Heart right ventricle (tissue), 16 donors: ENCODE data around the gene GAD1. TPM values are rescaled to one million over a fixed set of nuclear protein-coding genes. Genes with fewer than 3 reads are reported as not detected.

ENCODE experiments used
- ATAC-seq, 8 donors: fragments of 200-7000 bp; cut with Tn5 transposase; one replicate each; pipeline ENCODE4 v1.9.1; 2020; ENCODE audit warnings: mild to moderate bottlenecking in 8 of 8, moderate library complexity in 8 of 8, moderate number of reproducible peaks in 1 of 8
- DNase-seq, 2 donors: peaks; one replicate each; pipeline ENCODE4 v3.0.0-alpha.2; 2020
- H3K27ac ChIP-seq, 10 donors: fragments of 200-600 bp; sonication (generic) in 2 of 10; one replicate each; pipeline versions ENCODE4 v1.5.0 to v1.8.0; 2020 to 2022; ENCODE audit warnings: mild to moderate bottlenecking in 3 of 10
- H3K27me3 ChIP-seq, 7 donors: fragments of 200-600 bp; one replicate each; pipeline ENCODE4 v1.8.0; 2021 to 2022; ENCODE audit warnings: mild to moderate bottlenecking in 2 of 7
- H3K36me3 ChIP-seq, 9 donors: fragments of 200-600 bp; sonication (generic) in 1 of 9; one replicate each; pipeline versions ENCODE4 v1.5.0 to v1.8.0; 2020 to 2022; ENCODE audit warnings: mild to moderate bottlenecking in 2 of 9
- H3K4me1 ChIP-seq, 9 donors: fragments of 200-600 bp; sonication (generic) in 1 of 9; one replicate each; pipeline versions ENCODE4 v1.5.0 to v1.8.0; 2020 to 2022; ENCODE audit warnings: mild to moderate bottlenecking in 4 of 9
- H3K4me3 ChIP-seq, 10 donors: fragments of 200-600 bp; sonication (generic) in 2 of 10; one replicate each; pipeline versions ENCODE4 v1.5.0 to v1.8.0; 2020 to 2022; ENCODE audit warnings: mild to moderate bottlenecking in 7 of 10, moderate library complexity in 2 of 10
- H3K9me3 ChIP-seq, 11 donors: fragments of 200-600 bp in 10 of 11; sonication (generic) in 2 of 11; one replicate each; pipeline versions ENCODE4 v1.5.0 to v1.8.0; 2013 to 2022; ENCODE audit warnings: mild to moderate bottlenecking in 2 of 11, control low read depth in 1 of 11, moderate library complexity in 1 of 11
- WGBS, 2 donors: extraction: QIAGEN DNeasy Blood & Tissue Kit; methylation state at CpG; one replicate each; pipeline ENCODE4 v1.1.7; 2013; ENCODE audit warnings: inconsistent platforms in 1 of 2; 5-methylcytosine and 5-hydroxymethylcytosine counted together
- intact Hi-C, 10 donors: fragments of 100-400 bp; cut with DNase I; formaldehyde crosslinking; loops; one replicate each; pipeline versions ENCODE4 v1.11.1 to v1.14.2; 2022
- polyA plus RNA-seq, 2 donors: library from polyadenylated mRNA; stranded (reverse); fragments of 200-250 nt; gene quantifications; one replicate each; pipeline ENCODE4 v1.2.3, GENCODE V29; 2013
- total RNA-seq, 10 donors: library from RNA; stranded (reverse); fragmentation: NEBNext Ultra II Directional in 3 of 10; extraction: Animal tissue kit (Norgen Biotek cat#: 25700) in 3 of 10; gene quantifications; one replicate each; pipeline versions ENCODE4 v1.2.1 to v1.2.4, GENCODE V29; 2021 to 2023
- TF ChIP-seq, protein P1 (sequence below), 9 donors: fragments of 200-600 bp; sonication (generic) in 2 of 9; IDR thresholded peaks; one replicate each; pipeline versions ENCODE4 v1.5.0 to v1.8.0; 2021 to 2022; ENCODE audit warnings: antibody characterized with exemption in 9 of 9, mild to moderate bottlenecking in 5 of 9, moderate library complexity in 1 of 9
- donor health status: Arrhythmogenic right ventricular cardiomyopathy.
- donor health status: ischemic (EF 13 %, LVEDD 7.1; RV severe dilation, severe dysfunction).
- donor health status: healthy with polysubstance abuse.
- donor health status: DM: no; HTN: yes; CAD: no.
- donor health status: DM: no; HTN: no; CAD: no.
- donor health status: ischemic (EF 25% LVEDD 6.9; RV normal size, moderate dysfunction).
- donor health status: ischemic (EF 25% LVEDD 5.7; RV mildly dilated, moderate dysfunction).
- donor health status: healthy.
- donor health status: DM: yes; HTN: yes; CAD: no.
- donor health status: Ischemic cardiomyopathy.
- donor health status: ischemic (EF 35%, LVEDD 5.7; RV mildly dilated, moderate dysfunction).
- donor health status: nonischemic (EF 11% LVEDD 7.7; RV severe dilation, severe dysfunction).
- donor health status: DM: yes; HTN: yes; CAD: no.
- donor health status: PGD.
- donor health status: ischemic (EF 29% LVEDD 5.4; RV normal size, mild dysfunction).
- donor health status: nonischemic (EF 23%, LVEDD 6.1; RV moderate dilation, normal function).

The GAD1 gene
- total and polyA plus RNA-seq, 12 donors: 0.03 to 0.15 (median 0.13) TPM; not detected in 9

DNA sequence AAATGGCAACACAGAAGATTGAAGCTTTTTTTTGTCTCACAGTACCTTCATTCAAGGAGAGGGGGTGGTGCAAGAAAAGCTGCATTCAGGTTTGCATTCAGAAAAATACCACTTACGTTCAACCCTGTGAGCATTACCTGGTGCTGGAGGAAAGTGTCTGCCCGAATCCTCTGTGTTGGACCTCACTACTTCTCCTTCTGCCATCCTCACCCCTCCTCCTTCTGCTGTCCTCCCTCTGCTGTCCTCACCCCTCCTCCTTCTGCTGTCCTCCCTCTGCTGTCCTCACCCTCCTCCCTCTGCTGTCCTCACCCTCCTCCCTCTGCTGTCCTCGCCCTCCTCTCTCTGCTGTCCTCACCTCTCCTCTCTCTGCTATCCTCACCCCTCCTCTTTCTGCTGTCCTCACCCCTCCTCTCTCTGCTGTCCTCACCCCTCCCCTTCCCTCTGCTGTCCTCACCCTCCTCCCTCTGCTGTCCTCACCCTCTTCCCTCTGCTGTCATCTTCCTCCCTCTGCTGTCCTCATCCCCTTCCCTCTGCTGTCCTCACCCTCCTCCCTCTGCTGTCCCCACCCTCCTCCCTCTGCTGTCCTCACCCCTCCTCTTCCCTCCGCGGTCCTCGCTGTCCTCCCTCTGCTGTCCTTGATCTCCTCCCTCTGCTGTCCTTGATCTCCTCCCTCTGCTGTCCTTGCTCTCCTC, 11.3 kb downstream of the GAD1 start:
- 89 to 90% methylated on average over 6 of the region's 6 CpGs for WGBS, 2 donors
- ATAC-seq: no peak

GRCh38 chr2:170828533-170828916, 11.8 kb downstream of the GAD1 start:
- H3K4me3 ChIP-seq: no peak overlapping the region
- ATAC-seq: no peak
- H3K4me1 ChIP-seq: peaks cover 0 to 6% (median 3%) of the 10 kb centered on the region in 9 donors
- TF ChIP-seq, protein P1, sequence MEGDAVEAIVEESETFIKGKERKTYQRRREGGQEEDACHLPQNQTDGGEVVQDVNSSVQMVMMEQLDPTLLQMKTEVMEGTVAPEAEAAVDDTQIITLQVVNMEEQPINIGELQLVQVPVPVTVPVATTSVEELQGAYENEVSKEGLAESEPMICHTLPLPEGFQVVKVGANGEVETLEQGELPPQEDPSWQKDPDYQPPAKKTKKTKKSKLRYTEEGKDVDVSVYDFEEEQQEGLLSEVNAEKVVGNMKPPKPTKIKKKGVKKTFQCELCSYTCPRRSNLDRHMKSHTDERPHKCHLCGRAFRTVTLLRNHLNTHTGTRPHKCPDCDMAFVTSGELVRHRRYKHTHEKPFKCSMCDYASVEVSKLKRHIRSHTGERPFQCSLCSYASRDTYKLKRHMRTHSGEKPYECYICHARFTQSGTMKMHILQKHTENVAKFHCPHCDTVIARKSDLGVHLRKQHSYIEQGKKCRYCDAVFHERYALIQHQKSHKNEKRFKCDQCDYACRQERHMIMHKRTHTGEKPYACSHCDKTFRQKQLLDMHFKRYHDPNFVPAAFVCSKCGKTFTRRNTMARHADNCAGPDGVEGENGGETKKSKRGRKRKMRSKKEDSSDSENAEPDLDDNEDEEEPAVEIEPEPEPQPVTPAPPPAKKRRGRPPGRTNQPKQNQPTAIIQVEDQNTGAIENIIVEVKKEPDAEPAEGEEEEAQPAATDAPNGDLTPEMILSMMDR (IDR thresholded peaks at IDR 0.05): no peak
- H3K27ac ChIP-seq: no peak overlapping the region
- no peak for DNase-seq
- intact Hi-C loops: no loop called here
- no peaks in the 10 kb centered on the region for H3K36me3 ChIP-seq
- peaks cover 0 to 66% (median 47%) of the 10 kb centered on the region in 7 donors for H3K27me3 ChIP-seq
- H3K9me3 ChIP-seq: no peaks in the 10 kb centered on the region
- 76 to 81% methylated on average over 5 of the region's 5 CpGs for WGBS, 2 donors

More for the DNA sequence above, 11.3 kb downstream of the GAD1 start:
- Histone ChIP-seq H3K4me3 (no peak overlapping the region), H3K27ac (no peak overlapping the region), H3K4me1 (peaks cover 0 to 11% (median 9%) of the 10 kb centered on the region in 9 donors), H3K9me3 (no peaks in the 10 kb centered on the region), H3K36me3 (no peaks in the 10 kb centered on the region), H3K27me3 (peaks cover 3 to 70% (median 50%) of the 10 kb centered on the region in 7 donors)
- intact Hi-C loops: no loop called here
- TF ChIP-seq, protein P1 (IDR thresholded peaks at IDR 0.05): no peak
- DNase-seq: no peak

DNA sequence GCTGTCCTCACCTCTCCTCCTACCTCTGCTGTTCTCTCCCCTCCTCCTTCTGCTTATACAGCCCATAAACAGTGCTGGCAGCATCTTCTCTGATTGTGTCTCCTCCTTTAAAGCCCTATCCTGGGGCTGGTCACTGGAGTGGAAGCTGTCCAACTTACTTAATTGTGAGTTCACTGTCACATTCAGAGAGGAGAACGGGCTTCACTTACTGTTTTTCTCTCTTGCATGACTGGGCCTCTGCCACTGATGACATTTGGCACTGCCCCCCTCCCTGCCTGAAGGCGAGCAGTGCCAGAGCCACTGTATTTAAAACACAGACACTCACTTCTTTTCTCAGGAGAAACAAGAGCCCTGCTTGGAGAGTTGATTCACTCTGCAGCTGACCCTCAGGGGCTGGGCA, 12.3 kb downstream of the GAD1 start:
- 68 to 73% methylated on average over 2 of the region's 2 CpGs for WGBS, 2 donors
- no peak for DNase-seq
- Histone ChIP-seq H3K4me1 (peaks cover 0 to under 1% (median 0%) of the 10 kb centered on the region in 9 donors), H3K36me3 (no peaks in the 10 kb centered on the region), H3K4me3 (no peak overlapping the region), H3K27ac (no peak overlapping the region), H3K9me3 (no peaks in the 10 kb centered on the region), H3K27me3 (peaks cover 0 to 66% (median 44%) of the 10 kb centered on the region in 7 donors)
- intact Hi-C loops: no loop called here
- TF ChIP-seq, protein P1 (IDR thresholded peaks at IDR 0.05): no peak
- ATAC-seq: no peak

DNA sequence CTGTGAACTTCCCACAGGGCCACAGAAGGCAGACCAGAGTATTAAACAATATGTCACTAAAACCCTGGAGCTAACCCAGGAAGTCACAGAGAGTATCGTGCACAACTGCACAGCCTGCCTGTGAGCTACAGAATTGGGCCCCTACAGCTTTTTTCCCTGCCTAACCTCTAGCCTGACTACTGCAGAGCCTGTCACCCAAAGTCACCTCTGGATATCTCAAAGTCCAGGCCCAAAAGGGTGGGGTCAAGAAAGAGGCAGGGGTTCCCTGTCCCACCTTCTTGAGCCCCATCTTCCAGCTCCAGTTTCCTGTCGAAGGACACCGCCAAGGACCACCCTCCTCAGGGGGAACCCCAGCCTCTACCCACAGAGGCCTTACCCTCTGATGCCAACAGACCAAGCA, 13.5 kb downstream of the GAD1 start:
- 82 to 88% methylated on average over 3 of the region's 3 CpGs for WGBS, 2 donors
- intact Hi-C loops: no loop called here

More for the DNA sequence above, 13.5 kb downstream of the GAD1 start:
- TF ChIP-seq, protein P1 (IDR thresholded peaks at IDR 0.05): no peak
- Histone ChIP-seq H3K4me1 (no peaks in the 10 kb centered on the region), H3K27ac (no peak overlapping the region), H3K4me3 (no peak overlapping the region), H3K27me3 (peaks cover 0 to 64% (median 33%) of the 10 kb centered on the region in 7 donors), H3K36me3 (no peaks in the 10 kb centered on the region), H3K9me3 (no peaks in the 10 kb centered on the region)
- ATAC-seq: no peak
- no peak for DNase-seq
